GM19438 (cell line): ENCODE data around the gene TMEM14A.
"Not testable (repeated sequence)": the region's sequence is repeated elsewhere in the genome, so short reads cannot be mapped to it uniquely, and the experiment has no call there.

Experiments used
- ATAC-seq: cut with Tn5 transposase; IDR thresholded peaks from one replicate; pipeline ENCODE4 v1.9.1; 2021; ENCODE audit warnings: low read depth; ENCODE audit not compliant: unreplicated experiment

TMEM14A gene

GRCh38 chr6:52693773-52694172, 22.9 kb downstream of the TMEM14A start:
- ATAC-seq = no peak

- ATAC-seq = no peak
Measured at GRCh38 chr6:52694404-52694803, 23.5 kb downstream of the TMEM14A start.

GRCh38 chr6:52696418-52696817, 25.5 kb downstream of the TMEM14A start:
- ATAC-seq = no peak

GRCh38 chr6:52697903-52698302, 27.0 kb downstream of the TMEM14A start:
- no peak for ATAC-seq

- ATAC-seq = no peak
Measured at GRCh38 chr6:52704060-52704459, 33.1 kb downstream of the TMEM14A start.

GRCh38 chr6:52704781-52705502, 34.0 kb downstream of the TMEM14A start:
- ATAC-seq = not testable (repeated sequence)

GRCh38 chr6:52706001-52706400, 35.1 kb downstream of the TMEM14A start:
- ATAC-seq = no peak

GRCh38 chr6:52707963-52708680, 37.2 kb downstream of the TMEM14A start:
- no peak for ATAC-seq

- ATAC-seq = no peak
Measured at GRCh38 chr6:52712136-52712535, 41.2 kb downstream of the TMEM14A start.

- ATAC-seq = not testable (repeated sequence)
Measured at GRCh38 chr6:52714761-52715160, 43.8 kb downstream of the TMEM14A start.

GRCh38 chr6:52718550-52718949, 47.6 kb downstream of the TMEM14A start:
- no peak for ATAC-seq

GRCh38 chr6:52720321-52720720, 49.4 kb downstream of the TMEM14A start:
- no peak for ATAC-seq

- ATAC-seq = no peak
Measured at GRCh38 chr6:52724042-52724405, 53.1 kb downstream of the TMEM14A start.

- ATAC-seq = peak; percentile 96
Measured at GRCh38 chr6:52724406-52725121, 53.7 kb downstream of the TMEM14A start.

GRCh38 chr6:52725143-52725534, 54.2 kb downstream of the TMEM14A start:
- ATAC-seq = no peak

- ATAC-seq = no peak
Measured at GRCh38 chr6:52725535-52726192, 54.8 kb downstream of the TMEM14A start.

- no peak for ATAC-seq
Measured at GRCh38 chr6:52726193-52726542, 55.3 kb downstream of the TMEM14A start.

GRCh38 chr6:52726741-52727535, 56.0 kb downstream of the TMEM14A start:
- no peak for ATAC-seq

GRCh38 chr6:52727908-52728307, 57.0 kb downstream of the TMEM14A start:
- no peak for ATAC-seq

GRCh38 chr6:52728394-52728793, 57.5 kb downstream of the TMEM14A start:
- no peak for ATAC-seq
